PC-9 (cell line): Measurements from ENCODE around the gene NCKAP1. TPM values are rescaled to one million over a fixed set of nuclear protein-coding genes. Genes with fewer than 3 reads are reported as not detected.

Experiments
- BruUV-seq: library from RNA; stranded (reverse); fragments of 400-500 nt; replicated peaks from 2 replicates; lab custom pipeline; 2021; lab: Mats Ljungman, UMichigan
- CTCF ChIA-PET: fragments of 300-600 bp; sonication (Branson Sonifier 250); formaldehyde crosslinking; loops from one replicate; lab custom pipeline; 2022; ENCODE audit warnings: antibody characterized with exemption; lab: Charles Lee
- POLR2A ChIA-PET: fragments of 300-600 bp; sonication (Branson Sonifier 250); formaldehyde crosslinking; loops from one replicate; lab custom pipeline; 2022; ENCODE audit warnings: antibody characterized with exemption; ENCODE audit not compliant: unreplicated experiment; lab: Charles Lee
- DNase-seq, 2 experiments: peaks; one replicate each; pipeline versions ENCODE4 v3.0.0 to v3.0.0-alpha.2; 2015 to 2022; ENCODE audit warnings: mixed read lengths in 1 of 2
- H2AFZ ChIP-seq: fragments of 200-600 bp; sonication (generic); 2 replicates; pipeline ENCODE4 v1.8.1; 2017; ENCODE audit warnings: antibody characterized with exemption
- H3F3A ChIP-seq: fragments of 200-600 bp; sonication (generic); 2 replicates; pipeline ENCODE4 v1.8.1; 2017; ENCODE audit warnings: antibody characterized with exemption, mild to moderate bottlenecking, low read depth; ENCODE audit not compliant: insufficient read depth
- H3K27ac ChIP-seq: fragments of 200-600 bp; sonication (generic); 2 replicates; pipeline ENCODE4 v1.6.1; 2016; ENCODE audit warnings: mixed run types
- H3K27me3 ChIP-seq: fragments of 200-600 bp; sonication (generic); 2 replicates; pipeline ENCODE4 v1.6.1; 2016; ENCODE audit warnings: low read depth, mixed run types; ENCODE audit not compliant: insufficient read depth
- H3K36me3 ChIP-seq: fragments of 200-600 bp; sonication (generic); 2 replicates; pipeline ENCODE4 v1.6.1; 2016; ENCODE audit warnings: low read depth, mixed run types
- H3K4me1 ChIP-seq: fragments of 200-600 bp; sonication (generic); replicated peaks from 2 replicates; pipeline ENCODE4 v1.6.1; 2016; ENCODE audit warnings: mixed run types; ENCODE audit not compliant: insufficient read depth
- H3K4me2 ChIP-seq: fragments of 200-600 bp; sonication (generic); 2 replicates; pipeline ENCODE4 v1.6.1; 2017; ENCODE audit warnings: mixed run types
- H3K4me3 ChIP-seq: fragments of 200-600 bp; sonication (generic); 2 replicates; pipeline ENCODE4 v1.6.1; 2016; ENCODE audit warnings: mixed run types
- H3K79me2 ChIP-seq: fragments of 200-600 bp; sonication (generic); 2 replicates; pipeline ENCODE4 v1.6.1; 2017; ENCODE audit warnings: low read depth, mixed run types
- H3K9me2 ChIP-seq: fragments of 200-600 bp; sonication (generic); 2 replicates; pipeline ENCODE4 v1.8.1; 2017; ENCODE audit warnings: mild to moderate bottlenecking; ENCODE audit not compliant: insufficient read depth
- H3K9me3 ChIP-seq: fragments of 200-600 bp; sonication (generic); 2 replicates; pipeline ENCODE4 v1.8.1; 2016; ENCODE audit warnings: low read depth; ENCODE audit not compliant: insufficient read depth
- H4K20me1 ChIP-seq: fragments of 200-600 bp; sonication (generic); 2 replicates; pipeline ENCODE4 v1.8.1; 2017; ENCODE audit not compliant: insufficient read depth
- CTCF ChIP-seq: fragments of 200-600 bp; sonication (generic); conservative IDR thresholded peaks from 2 replicates; pipeline ENCODE4 v1.6.1; 2017; ENCODE audit warnings: mixed run types, antibody characterized with exemption, mild to moderate bottlenecking, moderate library complexity
- EZH2 ChIP-seq: fragments of 200-600 bp; sonication (generic); IDR thresholded peaks from 2 replicates; pipeline ENCODE4 v1.8.0; 2017; ENCODE audit warnings: antibody characterized with exemption, low read depth
- intact Hi-C: fragments of 100-400 bp; cut with micrococcal nuclease; formaldehyde crosslinking; loops from one replicate; pipeline ENCODE4 v1.10.0; 2022; ENCODE audit not compliant: unreplicated experiment
- total RNA-seq: library from RNA; stranded (reverse); gene quantifications from 2 replicates; pipeline ENCODE4 v1.2.3, GENCODE V29; 2021

Gene NCKAP1
- total RNA-seq, 1 experiment from 2014 or later: 308 TPM

DNA sequence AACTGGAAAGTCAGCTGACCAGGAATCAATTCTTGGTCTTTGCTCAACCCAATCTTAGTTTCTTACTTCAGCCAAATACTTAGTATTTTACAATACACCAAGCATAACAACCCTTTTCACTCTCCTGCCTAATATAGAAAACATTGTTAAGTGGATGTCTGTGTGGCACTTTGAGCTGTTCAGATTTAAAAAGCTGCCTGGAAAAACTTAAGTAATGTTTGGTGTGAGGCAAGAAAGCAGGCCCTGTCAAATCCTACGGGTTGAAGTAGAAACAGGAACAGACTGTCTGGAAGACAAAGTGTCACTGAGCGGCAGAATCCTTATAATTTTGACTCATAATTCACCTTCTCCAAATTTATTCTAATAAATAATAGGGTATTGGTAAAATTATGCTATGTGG lies 134.7 kb downstream of the NCKAP1 start:
- no peaks in the 10 kb centered on the region for H3K79me2 ChIP-seq
- H3K36me3 ChIP-seq: no peaks in the 10 kb centered on the region
- TF ChIP-seq EZH2: no peak
- no peak overlapping the region for H3K4me3 ChIP-seq
- no peaks in the 10 kb centered on the region for H3K9me3 ChIP-seq
- H3K4me2 ChIP-seq: no peak overlapping the region
- H3K27ac ChIP-seq: no peak overlapping the region
- H3K4me1 ChIP-seq: no peaks in the 10 kb centered on the region
- no peak for DNase-seq
- H3F3A ChIP-seq: peaks cover 18% of the 10 kb centered on the region; the same call in 1 of the 2 replicates
- H4K20me1 ChIP-seq: no peaks in the 10 kb centered on the region
- no peak overlapping the region for H2AFZ ChIP-seq
- POLR2A ChIA-PET: no interaction called here
- no TSS peak for BruUV-seq
- H3K9me2 ChIP-seq: no peaks in the 10 kb centered on the region; the same call in 1 of the 2 replicates
- H3K27me3 ChIP-seq: no peaks in the 10 kb centered on the region
- CTCF ChIA-PET: no interaction called here
- intact Hi-C loops: loop anchor here (5.0 kb wide), 1 partner anchor 36 kb away; the partner anchor contains the start of gene FRZB

DNA sequence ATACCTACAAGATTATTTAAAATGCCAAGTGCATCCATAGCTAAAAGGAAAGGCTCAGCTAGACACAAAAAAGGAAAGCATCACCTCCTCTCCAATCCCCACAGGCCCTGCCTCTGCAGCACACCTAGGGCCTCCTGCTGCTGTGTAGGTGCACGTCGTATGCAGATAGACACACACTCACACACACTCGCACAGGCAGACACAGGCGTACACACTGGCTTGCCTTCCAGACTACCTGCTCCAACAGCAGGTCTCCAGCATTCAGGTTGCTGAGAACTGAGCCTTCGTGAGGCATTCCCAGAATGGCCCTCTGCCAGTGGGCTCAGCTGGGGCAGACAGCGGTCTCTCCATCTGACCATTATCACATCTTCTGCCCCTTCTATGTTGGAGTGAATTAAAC lies 136.5 kb downstream of the NCKAP1 start:
- BruUV-seq: no TSS peak
- H3K4me2 ChIP-seq: no peak overlapping the region
- H3K4me1 ChIP-seq: no peaks in the 10 kb centered on the region
- no peaks in the 10 kb centered on the region for H3K79me2 ChIP-seq
- H4K20me1 ChIP-seq: no peaks in the 10 kb centered on the region
- H3K27me3 ChIP-seq: no peaks in the 10 kb centered on the region
- H3F3A ChIP-seq: peaks cover 13% of the 10 kb centered on the region; the same call in 1 of the 2 replicates
- H3K9me3 ChIP-seq: no peaks in the 10 kb centered on the region
- H3K4me3 ChIP-seq: no peak overlapping the region
- H3K27ac ChIP-seq: no peak overlapping the region
- POLR2A ChIA-PET: no interaction called here
- H3K9me2 ChIP-seq: no peaks in the 10 kb centered on the region; the same call in 1 of the 2 replicates
- H3K36me3 ChIP-seq: no peaks in the 10 kb centered on the region
- H2AFZ ChIP-seq: no peak overlapping the region
- CTCF ChIA-PET: no interaction called here
- intact Hi-C loops: loop anchor here (5.0 kb wide), 1 partner anchor 34 kb away; the partner anchor contains the start of gene FRZB
- no peak for TF ChIP-seq EZH2
- TF ChIP-seq CTCF: no peak
- no peak for DNase-seq

GRCh38 chr2:182898718-182899117 lies 139.5 kb downstream of the NCKAP1 start:
- Histone ChIP-seq H3K79me2 (no peaks in the 10 kb centered on the region), H3K9me2 (no peaks in the 10 kb centered on the region; the same call in 1 of the 2 replicates), H4K20me1 (no peaks in the 10 kb centered on the region), H3K4me3 (no peak overlapping the region), H3F3A (no peaks in the 10 kb centered on the region), H3K36me3 (no peaks in the 10 kb centered on the region), H3K27me3 (no peaks in the 10 kb centered on the region), H2AFZ (no peak overlapping the region), H3K4me2 (no peak overlapping the region), H3K4me1 (no peaks in the 10 kb centered on the region), H3K27ac (no peak overlapping the region), H3K9me3 (no peaks in the 10 kb centered on the region)
- DNase-seq: no peak
- CTCF ChIA-PET: interaction anchor here (0.6 kb wide), 1 partner anchor 712 kb away, joined by 3 read pairs; no protein-coding TSS in a partner anchor
- TF ChIP-seq CTCF (no peak), EZH2 (no peak)
- POLR2A ChIA-PET: no interaction called here
- BruUV-seq: no TSS peak
- intact Hi-C loops: no loop called here

DNA sequence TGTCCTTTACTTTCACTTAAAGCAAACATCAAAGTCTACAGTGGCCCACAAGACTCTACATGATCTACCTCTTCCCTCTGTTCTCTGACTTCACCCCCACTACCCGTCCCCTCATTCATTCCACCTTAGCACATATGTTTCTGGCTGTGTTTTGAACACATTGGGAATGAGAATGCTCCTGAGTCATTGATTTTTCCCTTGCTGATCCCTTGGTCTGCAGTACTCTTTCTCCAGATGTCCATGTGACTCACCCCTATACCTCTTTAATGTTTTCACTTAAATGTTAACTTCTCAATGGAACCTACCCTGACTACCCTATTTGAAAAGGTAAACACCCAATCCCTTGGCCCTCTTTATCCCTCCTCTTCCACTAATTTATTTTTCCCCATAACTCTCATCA lies 141.1 kb downstream of the NCKAP1 start:
- no TSS peak for BruUV-seq
- POLR2A ChIA-PET: no interaction called here
- no peaks in the 10 kb centered on the region for H3K79me2 ChIP-seq

More for the DNA sequence above, 141.1 kb downstream of the NCKAP1 start:
- CTCF ChIA-PET: no interaction called here
- Histone ChIP-seq H3F3A (no peaks in the 10 kb centered on the region), H3K9me2 (peaks cover under 1% of the 10 kb centered on the region; the same call in 1 of the 2 replicates), H3K4me2 (no peak overlapping the region), H3K27ac (no peak overlapping the region), H3K4me3 (no peak overlapping the region), H3K9me3 (no peaks in the 10 kb centered on the region), H3K36me3 (no peaks in the 10 kb centered on the region), H4K20me1 (no peaks in the 10 kb centered on the region), H3K4me1 (no peaks in the 10 kb centered on the region), H2AFZ (no peak overlapping the region), H3K27me3 (no peaks in the 10 kb centered on the region)
- TF ChIP-seq EZH2 (no peak), CTCF (no peak)
- DNase-seq: no peak
- intact Hi-C loops: no loop called here
